ENCODE data around the gene SYNGAP1. TPM values are rescaled to one million over a fixed set of nuclear protein-coding genes. Genes with fewer than 3 reads are reported as not detected.
A peak's percentile ranks its signal among the peaks of the same experiment; 100 is the strongest.

The SYNGAP1 gene
- total and polyA plus RNA-seq, 9 of the 15 experiments (the other 6 are each of a cell fraction or from before 2014, with no cell fraction given), result 0.01 to 22.8 (median 3.2) TPM

DNA sequence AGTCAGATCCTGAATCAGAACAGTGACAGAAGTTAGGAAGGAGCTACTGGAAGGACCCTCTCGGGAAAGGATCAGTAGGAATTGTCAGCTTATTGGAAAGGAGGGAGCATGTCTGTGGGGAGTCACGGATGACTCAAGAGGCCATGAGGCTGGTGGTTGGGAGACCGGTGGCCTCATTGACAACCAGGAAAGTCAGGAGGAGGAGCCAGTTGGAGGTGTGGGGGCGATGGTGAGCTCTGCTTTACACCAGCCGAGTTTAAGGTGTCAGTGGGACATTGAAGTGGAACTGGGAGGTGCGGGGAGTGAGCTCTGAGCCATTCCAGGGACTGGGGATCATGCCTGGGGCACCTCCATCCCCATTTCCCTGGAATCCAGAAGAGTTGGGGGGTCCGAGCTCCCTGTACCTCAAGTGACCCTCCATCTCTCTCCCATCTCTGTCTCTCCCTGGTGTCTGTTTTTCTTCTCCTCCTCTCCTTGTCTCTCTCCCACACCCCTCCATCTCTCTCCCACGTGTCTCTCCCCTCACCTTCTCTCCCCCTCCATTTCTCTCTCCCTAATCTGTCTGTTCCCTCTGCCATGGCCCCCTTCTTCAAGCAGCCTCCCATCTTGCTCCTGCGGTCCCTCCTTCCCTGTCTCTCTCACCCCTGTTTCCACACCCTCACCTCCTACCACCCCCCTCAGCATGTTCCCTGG, 20.2 kb downstream of the SYNGAP1 start (continued):
- 0 out of 2 replicates have a peak, but pooled peaks have one; percentile 86 for TF ChIP-seq ZC3H8 (IDR thresholded peaks at IDR 0.05)
- TF ChIP-seq HLTF (IDR thresholded peaks at IDR 0.05), result peak; percentile 84
- TF ChIP-seq KAT2B (IDR thresholded peaks at IDR 0.05; ENCODE audit: low read depth, low read length), result no peak
- no peak for TF ChIP-seq ATF1 (CRISPR knock-in tag; IDR thresholded peaks at IDR 0.05)
- no peak for TF ChIP-seq ATF1 (tag; IDR thresholded peaks at IDR 0.05)
- TF ChIP-seq HNRNPLL (IDR thresholded peaks at IDR 0.05; ENCODE audit: low read depth, low read length, poor library complexity, severe bottlenecking), result no peak
- peak; percentile 66 for TF ChIP-seq FOSL1 (tag; conservative IDR thresholded peaks at IDR 0.05)
- TF ChIP-seq SMARCE1 (IDR thresholded peaks at IDR 0.05), result no peak; the same call in 1 of the 2 replicates
- no peak for TF ChIP-seq JUNB (CRISPR knock-in tag; conservative IDR thresholded peaks at IDR 0.05)
- TF ChIP-seq, protein P1, sequence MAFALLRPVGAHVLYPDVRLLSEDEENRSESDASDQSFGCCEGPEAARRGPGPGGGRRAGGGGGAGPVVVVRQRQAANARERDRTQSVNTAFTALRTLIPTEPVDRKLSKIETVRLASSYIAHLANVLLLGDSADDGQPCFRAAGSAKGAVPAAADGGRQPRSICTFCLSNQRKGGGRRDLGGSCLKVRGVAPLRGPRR (CRISPR knock-in tag; IDR thresholded peaks at IDR 0.05), result no peak
- TF ChIP-seq ZNF165 (CRISPR knock-in tag; IDR thresholded peaks at IDR 0.05; ENCODE audit: borderline replicate concordance), result no peak
- no peak for TF ChIP-seq RBFOX2 (IDR thresholded peaks at IDR 0.05; ENCODE audit: low read depth, low read length)
- TF ChIP-seq SMARCB1 (IDR thresholded peaks at IDR 0.05; ENCODE audit: insufficient read length, low read depth), result no peak
- TF ChIP-seq, protein P2, sequence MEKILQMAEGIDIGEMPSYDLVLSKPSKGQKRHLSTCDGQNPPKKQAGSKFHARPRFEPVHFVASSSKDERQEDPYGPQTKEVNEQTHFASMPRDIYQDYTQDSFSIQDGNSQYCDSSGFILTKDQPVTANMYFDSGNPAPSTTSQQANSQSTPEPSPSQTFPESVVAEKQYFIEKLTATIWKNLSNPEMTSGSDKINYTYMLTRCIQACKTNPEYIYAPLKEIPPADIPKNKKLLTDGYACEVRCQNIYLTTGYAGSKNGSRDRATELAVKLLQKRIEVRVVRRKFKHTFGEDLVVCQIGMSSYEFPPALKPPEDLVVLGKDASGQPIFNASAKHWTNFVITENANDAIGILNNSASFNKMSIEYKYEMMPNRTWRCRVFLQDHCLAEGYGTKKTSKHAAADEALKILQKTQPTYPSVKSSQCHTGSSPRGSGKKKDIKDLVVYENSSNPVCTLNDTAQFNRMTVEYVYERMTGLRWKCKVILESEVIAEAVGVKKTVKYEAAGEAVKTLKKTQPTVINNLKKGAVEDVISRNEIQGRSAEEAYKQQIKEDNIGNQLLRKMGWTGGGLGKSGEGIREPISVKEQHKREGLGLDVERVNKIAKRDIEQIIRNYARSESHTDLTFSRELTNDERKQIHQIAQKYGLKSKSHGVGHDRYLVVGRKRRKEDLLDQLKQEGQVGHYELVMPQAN (IDR thresholded peaks at IDR 0.05; ENCODE audit: borderline replicate concordance), result peak; percentile 56; the same call in 1 of the 2 replicates
- no peak for TF ChIP-seq ZNF12 (CRISPR knock-in tag; IDR thresholded peaks at IDR 0.05)
- TF ChIP-seq EZH2 (IDR thresholded peaks at IDR 0.05; ENCODE audit: borderline replicate concordance, low read depth, low read length), result no peak
- no peak for TF ChIP-seq NFATC3 (IDR thresholded peaks at IDR 0.05)
- TF ChIP-seq, protein P3, sequence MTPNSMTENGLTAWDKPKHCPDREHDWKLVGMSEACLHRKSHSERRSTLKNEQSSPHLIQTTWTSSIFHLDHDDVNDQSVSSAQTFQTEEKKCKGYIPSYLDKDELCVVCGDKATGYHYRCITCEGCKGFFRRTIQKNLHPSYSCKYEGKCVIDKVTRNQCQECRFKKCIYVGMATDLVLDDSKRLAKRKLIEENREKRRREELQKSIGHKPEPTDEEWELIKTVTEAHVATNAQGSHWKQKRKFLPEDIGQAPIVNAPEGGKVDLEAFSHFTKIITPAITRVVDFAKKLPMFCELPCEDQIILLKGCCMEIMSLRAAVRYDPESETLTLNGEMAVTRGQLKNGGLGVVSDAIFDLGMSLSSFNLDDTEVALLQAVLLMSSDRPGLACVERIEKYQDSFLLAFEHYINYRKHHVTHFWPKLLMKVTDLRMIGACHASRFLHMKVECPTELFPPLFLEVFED (CRISPR knock-in tag; conservative IDR thresholded peaks at IDR 0.05), result peak; percentile 93
- no peak for TF ChIP-seq MTF1 (CRISPR knock-in tag; IDR thresholded peaks at IDR 0.05; ENCODE audit: borderline replicate concordance)
- TF ChIP-seq ZNF431 (CRISPR knock-in tag; IDR thresholded peaks at IDR 0.05), result no peak
- no peak for TF ChIP-seq CHD4 (IDR thresholded peaks at IDR 0.05; ENCODE audit: insufficient read depth, insufficient replicate concordance, low read depth, low read length, poor library complexity, severe bottlenecking)
- TF ChIP-seq, protein P4, sequence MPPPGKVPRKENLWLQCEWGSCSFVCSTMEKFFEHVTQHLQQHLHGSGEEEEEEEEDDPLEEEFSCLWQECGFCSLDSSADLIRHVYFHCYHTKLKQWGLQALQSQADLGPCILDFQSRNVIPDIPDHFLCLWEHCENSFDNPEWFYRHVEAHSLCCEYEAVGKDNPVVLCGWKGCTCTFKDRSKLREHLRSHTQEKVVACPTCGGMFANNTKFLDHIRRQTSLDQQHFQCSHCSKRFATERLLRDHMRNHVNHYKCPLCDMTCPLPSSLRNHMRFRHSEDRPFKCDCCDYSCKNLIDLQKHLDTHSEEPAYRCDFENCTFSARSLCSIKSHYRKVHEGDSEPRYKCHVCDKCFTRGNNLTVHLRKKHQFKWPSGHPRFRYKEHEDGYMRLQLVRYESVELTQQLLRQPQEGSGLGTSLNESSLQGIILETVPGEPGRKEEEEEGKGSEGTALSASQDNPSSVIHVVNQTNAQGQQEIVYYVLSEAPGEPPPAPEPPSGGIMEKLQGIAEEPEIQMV (tag; conservative IDR thresholded peaks at IDR 0.05; ENCODE audit: low read depth), result no peak
- no peak for TF ChIP-seq ZNF239 (CRISPR knock-in tag; IDR thresholded peaks at IDR 0.05)
- peak; percentile 79 for TF ChIP-seq EGR1 (conservative IDR thresholded peaks at IDR 0.05)
- TF ChIP-seq RCOR1 (IDR thresholded peaks at IDR 0.05; ENCODE audit: borderline replicate concordance in 1 of 2, low read depth in 2 of 2, low read length in 2 of 2), result no peak
- no peak for TF ChIP-seq ZNF764 (CRISPR knock-in tag; IDR thresholded peaks at IDR 0.05; ENCODE audit: low read depth)
